WTC11 (cell line): Measurements from ENCODE around the gene VDR. TPM values are rescaled to one million over a fixed set of nuclear protein-coding genes. Genes with fewer than 3 reads are reported as not detected.
"Not testable (repeated sequence)": the region's sequence is repeated elsewhere in the genome, so short reads cannot be mapped to it uniquely, and the experiment has no call there.

ENCODE experiments used
- ATAC-seq: fragments of 200-7000 bp; cut with Tn5 transposase; 2 replicates; pipeline ENCODE4 v1.10.0; 2021; ENCODE audit warnings: mild to moderate bottlenecking, moderate library complexity
- CTCF ChIA-PET: fragments of 300-600 bp; sonication (Branson Sonifier 250); formaldehyde crosslinking; loops from one replicate; lab custom pipeline; 2021; ENCODE audit warnings: antibody characterized with exemption; lab: Charles Lee
- POLR2A ChIA-PET: fragments of 350-600 bp; sonication (Branson Sonifier 250); formaldehyde crosslinking; loops from one replicate; lab custom pipeline; 2021; ENCODE audit warnings: antibody characterized with exemption; lab: Charles Lee
- DNase-seq: peaks from one replicate; pipeline ENCODE4 v3.0.0; 2021; ENCODE audit warnings: low spot score
- H3K27ac Mint-ChIP-seq: 2 replicates; pipeline ENCODE4 v1.8.0; 2021; ENCODE audit warnings: mixed read lengths
- H3K27me3 Mint-ChIP-seq: 2 replicates; pipeline ENCODE4 v1.8.0; 2021; ENCODE audit warnings: low read depth, mild to moderate bottlenecking, moderate library complexity, mixed read lengths
- H3K36me3 Mint-ChIP-seq: 2 replicates; pipeline ENCODE4 v1.8.0; 2021; ENCODE audit warnings: mixed read lengths
- H3K4me1 Mint-ChIP-seq: 2 replicates; pipeline ENCODE4 v1.8.0; 2022; ENCODE audit warnings: mixed read lengths
- H3K4me3 Mint-ChIP-seq: 2 replicates; pipeline ENCODE4 v1.8.0; 2021; ENCODE audit warnings: mild to moderate bottlenecking, moderate library complexity, mixed read lengths
- H3K9me3 Mint-ChIP-seq: 2 replicates; pipeline ENCODE4 v1.8.0; 2021; ENCODE audit warnings: mixed read lengths
- CREM ChIP-seq: sonication (generic); formaldehyde crosslinking; IDR thresholded peaks from 2 replicates; pipeline ENCODE4 v1.8.1; 2022; ENCODE audit warnings: mild to moderate bottlenecking, missing genetic modification reagents, moderate library complexity
- HMGA2 ChIP-seq: fragments of 250-450 bp; sonication (Bioruptor Pico); IDR thresholded peaks from 2 replicates; pipeline ENCODE4 v1.4.0; 2021; ENCODE audit warnings: mild to moderate bottlenecking, moderate library complexity
- KAT7 ChIP-seq: sonication (generic); formaldehyde crosslinking; IDR thresholded peaks from 2 replicates; pipeline ENCODE4 v1.8.1; 2023; ENCODE audit warnings: missing genetic modification reagents, mild to moderate bottlenecking, borderline replicate concordance
- PREB ChIP-seq: sonication (generic); formaldehyde crosslinking; IDR thresholded peaks from 2 replicates; pipeline ENCODE4 v1.8.1; 2022; ENCODE audit warnings: mild to moderate bottlenecking, missing genetic modification reagents, moderate library complexity, borderline replicate concordance
- SMAD3 ChIP-seq: sonication (generic); formaldehyde crosslinking; IDR thresholded peaks from 2 replicates; pipeline ENCODE4 v1.8.0; 2022; ENCODE audit warnings: missing genetic modification reagents, mild to moderate bottlenecking, borderline replicate concordance
- ZNF263 ChIP-seq: sonication (generic); formaldehyde crosslinking; IDR thresholded peaks from 2 replicates; pipeline ENCODE4 v1.8.1; 2022; ENCODE audit warnings: low read depth, mild to moderate bottlenecking, moderate library complexity, missing genetic modification reagents
- ZNF423 ChIP-seq: fragments of 250-450 bp; sonication (Bioruptor Pico); IDR thresholded peaks from 2 replicates; pipeline ENCODE4 v2.1.2; 2022; ENCODE audit warnings: mild to moderate bottlenecking, moderate library complexity
- ZSCAN18 ChIP-seq: fragments of 250-450 bp; sonication (Bioruptor Pico); IDR thresholded peaks from 2 replicates; pipeline ENCODE4 v2.1.2; 2022; ENCODE audit warnings: mild to moderate bottlenecking, moderate library complexity
- total RNA-seq: library from RNA; stranded (reverse); gene quantifications from 3 replicates; pipeline ENCODE4 v1.2.3, GENCODE V29; 2021
- TF ChIP-seq, protein P1 (sequence below): sonication (generic); formaldehyde crosslinking; IDR thresholded peaks from 2 replicates; pipeline ENCODE4 v1.8.1; 2023; ENCODE audit warnings: mild to moderate bottlenecking, moderate library complexity, missing genetic modification reagents

The VDR gene
- total RNA-seq, 1 experiment from 2014 or later: 1.3 TPM

DNA sequence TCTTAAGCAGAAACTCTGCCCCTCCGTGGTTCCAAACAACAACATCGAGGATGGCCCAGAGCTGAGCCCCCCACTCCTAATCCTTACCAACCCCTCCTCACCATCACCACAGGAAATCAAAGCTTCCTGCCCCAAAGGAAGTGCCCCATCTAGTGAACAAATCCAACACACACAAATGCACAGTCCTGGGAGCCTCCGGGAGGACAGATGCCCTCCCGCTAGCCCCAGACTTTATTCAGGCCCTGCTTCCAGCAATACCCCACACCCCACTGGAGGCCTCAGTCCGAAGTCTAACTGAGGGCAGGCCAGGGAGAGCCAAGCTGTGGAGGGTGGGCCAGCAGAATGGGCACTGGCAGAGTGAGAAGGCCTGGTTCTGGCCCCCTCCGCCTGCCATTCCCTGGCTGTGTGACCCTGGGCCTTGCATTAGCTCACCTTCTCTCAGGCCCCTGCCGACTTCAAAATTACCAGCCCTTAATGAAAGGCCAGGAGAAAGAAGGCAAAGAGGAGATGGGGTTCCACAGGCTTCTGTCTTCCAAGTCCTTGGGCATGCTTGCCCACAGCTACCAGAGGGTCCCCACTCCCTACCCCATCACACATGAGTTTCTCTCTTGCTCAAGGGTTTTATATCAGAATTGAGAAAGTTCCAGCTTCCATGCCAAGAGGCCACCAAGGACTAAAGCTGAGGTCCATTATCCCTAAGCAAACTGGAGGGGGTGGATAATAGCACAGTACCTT is 87.4 kb downstream of the VDR start:
- DNase-seq (no peak), ATAC-seq (no peak)
- Mint-ChIP-seq H3K4me1 (peaks cover 72% of the 10 kb centered on the region), H3K27me3 (peaks cover 7% of the 10 kb centered on the region), H3K9me3 (no peaks in the 10 kb centered on the region), H3K36me3 (no peaks in the 10 kb centered on the region; the same call in 1 of the 2 replicates), H3K4me3 (peak overlapping the region; percentile 78), H3K27ac (peak overlapping the region; percentile 81)
- TF ChIP-seq CREM (CRISPR knock-in tag) (no peak), KAT7 (no peak), HMGA2 (CRISPR knock-in tag) (no peak), ZNF263 (CRISPR knock-in tag) (no peak), ZSCAN18 (CRISPR knock-in tag) (no peak), SMAD3 (CRISPR knock-in tag) (no peak), PREB (CRISPR knock-in tag) (no peak)
- ChIA-PET POLR2A (interaction anchor here (0.6 to 1.5 kb wide), 5 partner anchors 9 to 918 kb away, joined by 3 to 4 read pairs (median 3); no protein-coding TSS in a partner anchor), CTCF (interaction anchor here (0.7 to 7.6 kb wide), 13 partner anchors 10 to 125 kb away, joined by 3 to 134 read pairs (median 5); partner anchors contain the start of gene RAPGEF3)

DNA sequence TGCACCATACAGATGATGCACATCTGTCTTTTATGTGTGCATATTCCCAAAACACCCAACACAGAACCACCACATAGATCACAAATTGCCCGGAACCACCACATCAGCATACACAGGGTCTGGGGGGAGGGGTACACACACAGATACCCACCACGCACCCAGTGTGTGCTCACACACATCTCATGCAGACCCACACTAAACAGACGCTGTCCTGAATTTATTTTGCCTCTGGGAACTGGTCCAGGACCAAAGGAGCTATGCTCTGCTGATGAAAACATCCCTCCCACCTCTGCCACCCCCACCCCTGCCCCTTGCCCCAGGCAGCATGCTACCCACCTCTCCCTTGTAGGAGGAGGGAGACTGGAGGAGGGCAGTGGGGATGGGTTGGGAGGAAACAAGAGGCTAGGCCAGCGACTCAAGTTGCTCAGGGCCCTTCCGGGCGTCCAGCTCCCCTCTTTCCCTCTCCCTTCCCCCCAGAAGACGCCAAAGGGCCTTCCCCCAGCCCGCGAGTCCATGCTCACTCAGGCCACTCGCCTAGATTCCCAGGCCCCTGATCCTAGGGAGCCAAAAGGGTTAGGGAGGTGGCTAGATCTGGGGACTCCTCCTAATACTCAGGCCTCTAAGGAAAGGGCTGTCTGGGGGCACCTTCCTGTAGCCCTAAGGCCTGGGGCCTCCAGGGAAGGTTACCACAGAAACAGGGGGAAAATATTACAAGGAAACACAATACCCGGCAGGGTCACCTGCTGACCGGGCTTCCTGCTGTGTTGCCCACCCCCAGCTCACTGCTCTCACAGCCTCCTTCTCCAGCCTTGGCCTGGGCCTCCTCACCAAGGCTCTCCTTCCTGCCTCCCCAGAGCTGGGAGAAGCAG is 88.2 kb downstream of the VDR start:
- H3K4me3 Mint-ChIP-seq: peak overlapping the region; percentile 49
- peak; percentile 35; the same call in 1 of the 2 replicates for TF ChIP-seq ZNF423 (CRISPR knock-in tag)
- TF ChIP-seq, protein P1, sequence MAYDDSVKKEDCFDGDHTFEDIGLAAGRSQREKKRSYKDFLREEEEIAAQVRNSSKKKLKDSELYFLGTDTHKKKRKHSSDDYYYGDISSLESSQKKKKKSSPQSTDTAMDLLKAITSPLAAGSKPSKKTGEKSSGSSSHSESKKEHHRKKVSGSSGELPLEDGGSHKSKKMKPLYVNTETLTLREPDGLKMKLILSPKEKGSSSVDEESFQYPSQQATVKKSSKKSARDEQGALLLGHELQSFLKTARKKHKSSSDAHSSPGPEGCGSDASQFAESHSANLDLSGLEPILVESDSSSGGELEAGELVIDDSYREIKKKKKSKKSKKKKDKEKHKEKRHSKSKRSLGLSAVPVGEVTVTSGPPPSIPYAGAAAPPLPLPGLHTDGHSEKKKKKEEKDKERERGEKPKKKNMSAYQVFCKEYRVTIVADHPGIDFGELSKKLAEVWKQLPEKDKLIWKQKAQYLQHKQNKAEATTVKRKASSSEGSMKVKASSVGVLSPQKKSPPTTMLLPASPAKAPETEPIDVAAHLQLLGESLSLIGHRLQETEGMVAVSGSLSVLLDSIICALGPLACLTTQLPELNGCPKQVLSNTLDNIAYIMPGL: no peak
- TF ChIP-seq, all 79 proteins: peak for 1
- POLR2A ChIA-PET: interaction anchor here (0.6 to 1.5 kb wide), 5 partner anchors 8 to 918 kb away, joined by 3 to 4 read pairs (median 3); no protein-coding TSS in a partner anchor
- Mint-ChIP-seq H3K4me1 (peaks cover 73% of the 10 kb centered on the region), H3K36me3 (no peaks in the 10 kb centered on the region; the same call in 1 of the 2 replicates), H3K9me3 (no peaks in the 10 kb centered on the region), H3K27ac (peak overlapping the region; percentile 67), H3K27me3 (no peaks in the 10 kb centered on the region; the same call in 1 of the 2 replicates)
- no peak for DNase-seq
- CTCF ChIA-PET: interaction anchor here (0.7 to 7.6 kb wide), 13 partner anchors 9 to 125 kb away, joined by 3 to 134 read pairs (median 6); partner anchors contain the start of gene VDR
- no peak for ATAC-seq

DNA sequence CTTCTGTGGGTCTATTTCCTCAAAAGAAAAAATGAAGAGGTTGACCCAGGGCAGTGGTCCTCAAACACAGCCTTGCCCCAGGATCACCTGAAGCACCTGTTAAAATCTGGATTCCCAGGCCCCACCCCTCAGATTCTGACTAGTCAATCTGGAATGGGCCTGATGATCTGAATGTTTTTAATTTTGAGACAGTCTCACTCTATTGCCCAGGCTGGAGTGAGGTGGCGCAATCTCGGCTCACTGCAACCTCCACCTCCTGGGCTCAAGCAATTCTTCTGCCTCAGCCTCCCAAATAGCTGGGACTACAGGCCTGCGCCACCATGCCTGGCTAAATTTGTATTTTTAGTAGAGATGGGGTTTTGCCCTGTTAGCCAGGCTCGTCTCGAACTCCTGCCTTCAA is 89.3 kb downstream of the VDR start:
- H3K27ac Mint-ChIP-seq, H3K4me3 Mint-ChIP-seq, ATAC-seq, H3K27me3 Mint-ChIP-seq, H3K9me3 Mint-ChIP-seq, H3K36me3 Mint-ChIP-seq, DNase-seq: not testable (repeated sequence)
- peaks cover 73% of the 10 kb centered on the region for H3K4me1 Mint-ChIP-seq
- CTCF ChIA-PET: interaction anchor here (7.6 kb wide), 1 partner anchor 22 kb away, joined by 134 read pairs; no protein-coding TSS in a partner anchor
- POLR2A ChIA-PET: interaction anchor here (2.7 kb wide), 1 partner anchor 13 kb away, joined by 14 read pairs; no protein-coding TSS in a partner anchor
